ENCODE measurements around the gene TCF25.

TCF25 gene

GRCh38 chr16:89862732-89863131 is 10.7 kb upstream of the TCF25 start:
- no peak for DNase-seq (ENCODE audit: extremely low read depth, low read depth)
- no peak for TF ChIP-seq CTCF (IDR thresholded peaks at IDR 0.05; ENCODE audit: low read depth, low read length)

GRCh38 chr16:89863741-89864526 is 9.5 kb upstream of the TCF25 start:
- DNase-seq (ENCODE audit: extremely low read depth, low read depth), result no peak
- TF ChIP-seq CTCF (IDR thresholded peaks at IDR 0.05; ENCODE audit: low read depth, low read length), result no peak

- DNase-seq (ENCODE audit: extremely low read depth, low read depth), result no peak
- TF ChIP-seq CTCF (IDR thresholded peaks at IDR 0.05; ENCODE audit: low read depth, low read length), result no peak
These were observed 8.9 kb upstream of the TCF25 start for GRCh38 chr16:89864527-89864820.

GRCh38 chr16:89867918-89868317 is 5.5 kb upstream of the TCF25 start:
- no peak for TF ChIP-seq CTCF (IDR thresholded peaks at IDR 0.05; ENCODE audit: low read depth, low read length)
- no peak for DNase-seq (ENCODE audit: extremely low read depth, low read depth)

GRCh38 chr16:89869911-89870310 is 3.5 kb upstream of the TCF25 start:
- TF ChIP-seq CTCF (IDR thresholded peaks at IDR 0.05; ENCODE audit: low read depth, low read length), result no peak
- DNase-seq (ENCODE audit: extremely low read depth, low read depth), result no peak

GRCh38 chr16:89870440-89870839 is 3.0 kb upstream of the TCF25 start:
- no peak for DNase-seq (ENCODE audit: extremely low read depth, low read depth)
- no peak for TF ChIP-seq CTCF (IDR thresholded peaks at IDR 0.05; ENCODE audit: low read depth, low read length)

- DNase-seq (ENCODE audit: extremely low read depth, low read depth), result no peak
These were observed 1.5 kb upstream of the TCF25 start for GRCh38 chr16:89871895-89872294.

More at GRCh38 chr16:89871895-89872294, 1.5 kb upstream of the TCF25 start:
- TF ChIP-seq CTCF (IDR thresholded peaks at IDR 0.05; ENCODE audit: low read depth, low read length), result no peak

Measured in AG09319 (cell line).